NCI-H510A (cell line): ENCODE data around the gene SDHA.
"Not testable (repeated sequence)": the region's sequence is repeated elsewhere in the genome, so short reads cannot be mapped to it uniquely, and the experiment has no call there.

Experiments used
- DNase-seq: peaks from one replicate; lab custom pipeline; 2025; lab: John Stamatoyannopoulos, UW

SDHA gene

GRCh38 chr5:222951-223715, 5.0 kb downstream of the SDHA start:
- not testable (repeated sequence) for DNase-seq

GRCh38 chr5:223791-224190, 5.7 kb downstream of the SDHA start:
- DNase-seq = no peak

GRCh38 chr5:225334-225733, 7.2 kb downstream of the SDHA start:
- no peak for DNase-seq

GRCh38 chr5:227375-227774, 9.3 kb downstream of the SDHA start:
- DNase-seq = not testable (repeated sequence)

- no peak for DNase-seq
Measured at GRCh38 chr5:228886-229285, 10.8 kb downstream of the SDHA start.

- no peak for DNase-seq
Measured at GRCh38 chr5:230711-231110, 12.6 kb downstream of the SDHA start.

- DNase-seq = no peak
Measured at GRCh38 chr5:231661-232060, 13.5 kb downstream of the SDHA start.

GRCh38 chr5:233426-233825, 15.3 kb downstream of the SDHA start:
- not testable (repeated sequence) for DNase-seq

GRCh38 chr5:234450-234849, 16.3 kb downstream of the SDHA start:
- DNase-seq = no peak

- not testable (repeated sequence) for DNase-seq
Measured at GRCh38 chr5:235527-235926, 17.4 kb downstream of the SDHA start.

- not testable (repeated sequence) for DNase-seq
Measured at GRCh38 chr5:237931-238330, 19.8 kb downstream of the SDHA start.

- not testable (repeated sequence) for DNase-seq
Measured at GRCh38 chr5:240550-240949, 22.4 kb downstream of the SDHA start.

- DNase-seq = not testable (repeated sequence)
Measured at GRCh38 chr5:241045-241669, 23.0 kb downstream of the SDHA start.

GRCh38 chr5:243683-244367, 25.7 kb downstream of the SDHA start:
- not testable (repeated sequence) for DNase-seq

- not testable (repeated sequence) for DNase-seq
Measured at GRCh38 chr5:245717-246116, 27.6 kb downstream of the SDHA start.

- not testable (repeated sequence) for DNase-seq
Measured at GRCh38 chr5:250396-250795, 32.3 kb downstream of the SDHA start.

- DNase-seq = not testable (repeated sequence)
Measured at GRCh38 chr5:251016-251415, 32.9 kb downstream of the SDHA start.

GRCh38 chr5:251538-251937, 33.4 kb downstream of the SDHA start:
- DNase-seq = not testable (repeated sequence)

- DNase-seq = not testable (repeated sequence)
Measured at GRCh38 chr5:251975-252374, 33.9 kb downstream of the SDHA start.

- no peak for DNase-seq
Measured at GRCh38 chr5:252546-252945, 34.4 kb downstream of the SDHA start.

- not testable (repeated sequence) for DNase-seq
Measured at GRCh38 chr5:254322-254721, 36.2 kb downstream of the SDHA start.

GRCh38 chr5:255116-255515, 37.0 kb downstream of the SDHA start:
- DNase-seq = not testable (repeated sequence)

- DNase-seq = not testable (repeated sequence)
Measured at GRCh38 chr5:256347-256746, 38.2 kb downstream of the SDHA start.
